Lower leg skin (tissue), 4 donors: ENCODE data around the gene NBAS. TPM values are rescaled to one million over a fixed set of nuclear protein-coding genes. Genes with fewer than 3 reads are reported as not detected.

Source experiments
- DNase-seq, 2 donors: peaks; one replicate each; pipeline ENCODE4 v3.0.0-alpha.2; 2019; ENCODE audit warnings: low spot score in 2 of 2
- H3K4me3 ChIP-seq: fragments of 200-600 bp; sonication (generic); 2 replicates; pipeline ENCODE4 v1.5.1; 2017; ENCODE audit warnings: mild to moderate bottlenecking, low read depth; ENCODE audit not compliant: poor library complexity, severe bottlenecking
- CTCF ChIP-seq, 3 donors: fragments of 450-650 bp; IDR thresholded peaks; one replicate each; pipeline ENCODE4 v1.5.1; 2016; ENCODE audit warnings: antibody characterized with exemption in 3 of 3, mild to moderate bottlenecking in 3 of 3, moderate library complexity in 2 of 3
- POLR2A ChIP-seq, 2 donors: fragments of 450-650 bp; IDR thresholded peaks; one replicate each; pipeline ENCODE4 v1.6.1; 2016 to 2017; ENCODE audit warnings: antibody characterized with exemption in 2 of 2, mild to moderate bottlenecking in 1 of 2, moderate library complexity in 1 of 2
- WGBS, 2 donors: methylation state at CpG; one replicate each; pipeline ENCODE4 v1.1.5; 2018; 5-methylcytosine and 5-hydroxymethylcytosine counted together
- intact Hi-C: fragments of 100-400 bp; cut with DNase I; formaldehyde crosslinking; loops from one replicate; pipeline ENCODE4 v1.15.0; 2023; ENCODE audit warnings: low total_unique reads
- total RNA-seq, 4 donors: library from RNA; depleted of rRNA; stranded (reverse); fragments of >200 nt; gene quantifications; one replicate each; pipeline ENCODE4 v1.1.0, GENCODE V29; 2016

The NBAS gene
- total RNA-seq, 4 donors from 2014 or later = 26.6 to 40.2 (median 38.3) TPM

- DNase-seq = no peak
- intact Hi-C loops = no loop called here
- no peak overlapping the region for H3K4me3 ChIP-seq
- WGBS, 2 donors = 89 to 93% methylated on average over 1 of the region's 1 CpG
- TF ChIP-seq CTCF (IDR thresholded peaks at IDR 0.05) (no peak), POLR2A (IDR thresholded peaks at IDR 0.05) (no peak)
Observed at GRCh38 chr2:15241201-15241600, 319.9 kb downstream of the NBAS start.

- TF ChIP-seq POLR2A (IDR thresholded peaks at IDR 0.05) = no peak
- no peak for TF ChIP-seq CTCF (IDR thresholded peaks at IDR 0.05)
- WGBS, 2 donors = 93 to 96% methylated on average over 5 of the region's 5 CpGs
- H3K4me3 ChIP-seq = no peak overlapping the region
- intact Hi-C loops = no loop called here
- no peak for DNase-seq
Observed at GRCh38 chr2:15238028-15238427, 323.1 kb downstream of the NBAS start.

- intact Hi-C loops = no loop called here
- DNase-seq = no peak
- no peak overlapping the region for H3K4me3 ChIP-seq
- 87 to 91% methylated on average over 7 of the region's 7 CpGs for whole genome bisulfite sequencing, 2 donors
- TF ChIP-seq CTCF (IDR thresholded peaks at IDR 0.05) = no peak
- TF ChIP-seq POLR2A (IDR thresholded peaks at IDR 0.05) = no peak
Observed at GRCh38 chr2:15230599-15231192, 330.4 kb downstream of the NBAS start.

GRCh38 chr2:15226661-15227060 is 334.5 kb downstream of the NBAS start:
- no peak for TF ChIP-seq CTCF (IDR thresholded peaks at IDR 0.05)
- no peak for TF ChIP-seq POLR2A (IDR thresholded peaks at IDR 0.05)
- WGBS, 2 donors = 57 to 63% methylated on average over 2 of the region's 2 CpGs
- no peak overlapping the region for H3K4me3 ChIP-seq
- no peak for DNase-seq
- intact Hi-C loops = no loop called here

GRCh38 chr2:15225131-15225530 is 336.0 kb downstream of the NBAS start:
- no peak for DNase-seq
- 94 to 99% methylated on average over 4 of the region's 4 CpGs for WGBS, 2 donors
- intact Hi-C loops = no loop called here
- TF ChIP-seq POLR2A (IDR thresholded peaks at IDR 0.05) (no peak), CTCF (IDR thresholded peaks at IDR 0.05) (no peak)
- no peak overlapping the region for H3K4me3 ChIP-seq

- intact Hi-C loops = no loop called here
- WGBS, 2 donors = 95 to 99% methylated on average over 6 of the region's 6 CpGs
- no peak for TF ChIP-seq CTCF (IDR thresholded peaks at IDR 0.05)
- TF ChIP-seq POLR2A (IDR thresholded peaks at IDR 0.05) = no peak
- no peak overlapping the region for H3K4me3 ChIP-seq
- no peak for DNase-seq
Observed at GRCh38 chr2:15224641-15225040, 336.5 kb downstream of the NBAS start.
